C1 segment of cervical spinal cord (tissue), 14 donors: ENCODE results near the gene TMEM52.
"Not testable (repeated sequence)": the region's sequence is repeated elsewhere in the genome, so short reads cannot be mapped to it uniquely, and the experiment has no call there.

ENCODE experiments used
- DNase-seq, 14 donors: peaks; one replicate each; lab custom pipeline; 2025; lab: John Stamatoyannopoulos, UW

TMEM52 gene

GRCh38 chr1:1894354-1895059, 24.6 kb downstream of the TMEM52 start:
- no peak for DNase-seq

GRCh38 chr1:1893997-1894353, 25.1 kb downstream of the TMEM52 start:
- DNase-seq, result no peak

- DNase-seq, result no peak
Measured at GRCh38 chr1:1893291-1893985, 25.6 kb downstream of the TMEM52 start.

GRCh38 chr1:1892763-1893120, 26.3 kb downstream of the TMEM52 start:
- no peak for DNase-seq

- peak in 1 of 14 donors; percentile 32 for DNase-seq
Measured at GRCh38 chr1:1892079-1892762, 26.9 kb downstream of the TMEM52 start.

- DNase-seq, result peak in 12 of 14 donors; percentile 52 to 94 (median 78)
Measured at GRCh38 chr1:1891349-1892078, 27.6 kb downstream of the TMEM52 start.

- DNase-seq, result peak; percentile 28 to 94 (median 81)
Measured at GRCh38 chr1:1890506-1891348, 28.4 kb downstream of the TMEM52 start, which contains the start of gene GNB1. GNB1 (minus strand) TSS chr1:1891087; CDS start chr1:1825453, 65,634 bp downstream.

- DNase-seq, result peak in 7 of 14 donors; percentile 14 to 73 (median 46)
Measured at GRCh38 chr1:1889847-1890505, 29.1 kb downstream of the TMEM52 start.

- no peak for DNase-seq
Measured at GRCh38 chr1:1889090-1889750, 29.9 kb downstream of the TMEM52 start.

- DNase-seq, result not testable (repeated sequence)
Measured at GRCh38 chr1:1883890-1884289, 35.2 kb downstream of the TMEM52 start.

GRCh38 chr1:1883092-1883873, 35.8 kb downstream of the TMEM52 start:
- DNase-seq, result no peak

GRCh38 chr1:1881727-1882126, 37.4 kb downstream of the TMEM52 start:
- DNase-seq, result peak in 1 of 14 donors; percentile 12

GRCh38 chr1:1880617-1881312, 38.3 kb downstream of the TMEM52 start:
- no peak for DNase-seq

- no peak for DNase-seq
Measured at GRCh38 chr1:1879942-1880341, 39.1 kb downstream of the TMEM52 start.

GRCh38 chr1:1877865-1878436, 41.1 kb downstream of the TMEM52 start:
- DNase-seq, result no peak

GRCh38 chr1:1876335-1876930, 42.6 kb downstream of the TMEM52 start:
- no peak for DNase-seq

GRCh38 chr1:1875932-1876331, 43.1 kb downstream of the TMEM52 start:
- no peak for DNase-seq

GRCh38 chr1:1874901-1875300, 44.2 kb downstream of the TMEM52 start:
- no peak for DNase-seq
